Activated CD8-positive, alpha-beta memory T cell treated with anti-CD3 and anti-CD28 coated beads, Interleukin-2, amount 50 U/mL, for 4 hours (primary cell): ENCODE measurements around the gene OPCML.

ENCODE experiments used
- DNase-seq: peaks from one replicate; pipeline ENCODE4 v3.0.0-alpha.2; 2020

The OPCML gene

GRCh38 chr11:132638423-132638822, 893.9 kb downstream of the OPCML start:
- no peak for DNase-seq

DNA sequence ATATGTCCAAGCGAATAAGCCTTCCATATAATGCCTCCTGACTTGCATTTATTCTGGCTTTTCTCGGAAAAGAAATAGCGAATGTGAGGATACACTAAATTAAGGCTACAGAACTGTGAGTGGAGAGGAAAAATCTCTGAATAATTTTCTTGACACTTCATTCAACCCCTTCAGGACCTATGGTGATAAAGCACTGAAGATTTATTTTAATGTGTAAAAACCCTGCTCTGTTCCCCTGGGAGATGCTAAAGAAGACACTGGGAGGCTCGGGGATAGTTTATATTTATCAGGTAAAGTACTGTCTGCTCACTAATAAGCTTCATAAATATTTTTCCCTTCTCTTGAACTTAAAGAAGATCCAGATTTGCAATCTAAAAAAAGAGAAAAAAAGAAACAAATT, 895.8 kb downstream of the OPCML start:
- no peak for DNase-seq

- DNase-seq: no peak
Observed at GRCh38 chr11:132632641-132633124, 899.6 kb downstream of the OPCML start.

- DNase-seq: no peak
Observed at GRCh38 chr11:132631989-132632388, 900.3 kb downstream of the OPCML start.

- no peak for DNase-seq
Observed at GRCh38 chr11:132627981-132628380, 904.3 kb downstream of the OPCML start.

DNA sequence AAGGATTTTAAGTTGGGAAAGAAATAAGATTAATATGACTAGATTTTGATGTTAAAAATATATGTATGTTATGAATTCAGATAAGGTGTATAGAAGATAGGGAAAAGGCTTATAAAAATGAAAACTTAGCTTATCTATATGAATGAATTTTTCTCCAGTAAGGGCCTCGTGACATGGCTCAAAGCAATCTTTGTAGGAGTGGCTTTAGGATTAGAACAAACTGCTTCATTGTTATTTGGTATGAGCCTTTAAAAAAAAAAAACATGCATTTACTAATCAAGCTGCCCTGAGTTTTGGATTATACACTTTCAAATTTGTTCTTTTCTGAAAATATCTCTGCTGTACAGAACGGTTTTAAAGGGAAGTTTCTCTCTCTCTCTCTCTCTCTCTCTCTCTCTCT, 905.9 kb downstream of the OPCML start:
- no peak for DNase-seq

GRCh38 chr11:132623511-132623910, 908.8 kb downstream of the OPCML start:
- no peak for DNase-seq

DNA sequence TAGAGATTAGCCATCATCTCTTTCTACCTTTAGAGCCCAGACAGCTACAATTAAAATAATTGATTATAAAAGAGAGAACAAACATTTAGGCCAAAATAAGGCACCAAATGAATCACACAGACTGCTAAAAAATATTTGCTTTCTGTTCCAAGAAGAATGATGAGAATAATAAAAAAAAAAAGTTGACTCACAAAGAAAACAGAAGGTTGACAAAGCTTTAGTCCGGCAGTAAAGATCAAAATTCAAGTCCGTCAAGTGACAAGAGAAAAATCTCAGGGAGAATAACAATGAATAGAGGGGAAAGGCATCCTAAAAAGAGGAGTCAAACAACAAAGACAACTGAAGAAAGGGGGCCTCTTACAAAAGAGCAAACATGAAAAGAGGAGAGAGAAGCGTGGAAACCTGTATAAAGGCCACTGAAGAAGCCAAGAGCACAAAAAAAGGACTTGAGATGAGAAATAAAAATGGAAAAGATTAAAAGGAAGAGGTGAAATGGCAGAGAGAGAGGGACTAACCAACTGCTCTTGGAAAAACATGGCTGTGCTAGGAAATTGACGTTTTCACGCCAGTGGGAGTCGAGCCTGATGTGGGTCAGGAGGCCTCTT, 910.2 kb downstream of the OPCML start:
- DNase-seq: no peak

DNA sequence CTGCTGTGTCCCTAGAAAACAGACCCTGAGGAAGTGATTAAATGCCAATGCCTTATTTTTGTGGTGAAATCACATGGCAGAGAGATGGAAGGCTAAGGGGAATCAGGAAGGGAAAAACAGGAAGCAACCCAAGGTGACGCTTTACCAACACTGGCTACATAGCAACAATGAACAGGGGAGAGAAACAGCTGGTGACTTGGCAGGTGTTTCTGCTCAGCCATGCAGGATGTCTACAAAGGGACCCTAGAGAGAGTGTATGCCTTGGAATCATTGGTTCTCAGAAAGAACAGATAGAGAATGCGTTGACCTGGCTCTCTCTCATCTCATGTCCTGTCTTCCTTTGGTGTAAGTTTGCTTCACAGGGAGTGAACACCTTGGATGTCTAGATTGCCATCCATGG, 911.9 kb downstream of the OPCML start:
- DNase-seq: no peak

DNA sequence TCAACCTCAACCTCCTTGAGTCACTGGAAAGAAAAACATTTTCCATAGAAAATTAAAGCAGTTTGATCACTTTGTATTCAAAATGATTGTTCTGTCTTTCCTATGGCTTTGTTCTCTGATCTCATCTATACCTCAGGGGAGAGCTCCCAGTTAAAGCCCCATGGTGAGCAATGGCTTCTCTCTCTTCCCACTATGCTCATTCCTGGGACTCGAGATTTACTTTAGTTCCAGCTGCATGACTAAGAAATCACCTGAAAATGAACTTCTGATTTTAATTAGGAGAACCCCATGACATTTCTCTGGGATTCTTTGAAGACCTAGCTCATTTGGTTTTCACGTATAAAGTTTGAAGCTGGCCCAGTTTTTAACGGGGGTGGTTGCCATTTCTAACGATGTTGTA, 921.5 kb downstream of the OPCML start:
- DNase-seq: no peak

GRCh38 chr11:132610216-132610615, 922.1 kb downstream of the OPCML start:
- DNase-seq: no peak

- DNase-seq: no peak
Observed at GRCh38 chr11:132607575-132607974, 924.7 kb downstream of the OPCML start.

DNA sequence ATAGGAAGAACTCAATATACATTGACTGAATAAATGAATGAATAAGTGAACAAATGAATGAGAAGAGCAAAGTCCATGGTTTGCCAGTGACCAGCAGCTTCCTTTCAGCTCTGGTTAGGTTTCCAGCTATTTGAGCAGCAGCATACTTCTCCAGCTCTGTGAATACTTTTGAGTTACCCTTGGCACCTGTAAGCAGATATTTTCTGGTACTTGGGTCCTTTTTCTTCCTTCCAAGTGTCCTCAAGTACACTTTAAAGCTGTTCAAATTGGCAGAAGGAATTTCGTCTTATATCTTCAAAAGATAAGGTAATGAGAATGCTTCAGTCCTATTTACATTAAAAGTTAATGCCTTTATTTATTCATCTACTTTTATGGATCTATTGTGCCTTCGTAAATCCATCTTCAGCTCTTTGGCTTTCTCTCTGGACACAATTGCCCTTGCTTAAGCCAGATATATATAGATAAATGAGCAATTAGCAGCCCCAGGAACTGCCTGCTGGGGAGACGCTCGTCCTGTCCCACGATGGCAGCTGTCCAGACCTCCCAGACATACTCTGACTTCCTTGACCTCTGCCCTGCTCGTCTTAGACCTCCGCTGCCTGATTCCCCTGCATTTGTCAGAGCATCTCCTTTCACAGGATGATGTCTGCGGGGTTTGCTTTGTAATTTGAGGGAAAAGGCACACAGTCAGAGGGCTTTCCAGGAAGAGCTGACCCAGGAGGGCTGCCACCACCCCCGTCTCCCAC, 926.3 kb downstream of the OPCML start:
- no peak for DNase-seq

DNA sequence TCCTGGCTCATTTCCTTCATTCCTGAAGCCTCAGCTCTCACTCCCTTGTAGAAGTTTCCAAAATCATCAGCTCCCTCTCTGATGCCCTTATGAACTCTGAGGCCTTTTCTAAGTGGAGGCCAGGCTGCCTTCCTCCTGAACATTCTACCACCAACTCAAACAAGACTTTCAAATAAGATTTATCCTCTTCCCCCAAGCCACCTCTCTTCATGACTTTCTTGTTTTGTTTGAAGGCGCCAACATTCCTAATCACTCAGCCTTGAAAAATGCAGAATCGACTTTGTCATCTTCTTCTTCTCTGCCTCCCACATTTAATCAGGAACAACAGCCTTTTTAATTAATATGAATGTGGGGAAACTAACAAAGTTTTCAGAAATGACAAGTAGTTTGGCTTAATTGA, 927.9 kb downstream of the OPCML start:
- no peak for DNase-seq

- no peak for DNase-seq
Observed at GRCh38 chr11:132601875-132602274, 930.4 kb downstream of the OPCML start.

DNA sequence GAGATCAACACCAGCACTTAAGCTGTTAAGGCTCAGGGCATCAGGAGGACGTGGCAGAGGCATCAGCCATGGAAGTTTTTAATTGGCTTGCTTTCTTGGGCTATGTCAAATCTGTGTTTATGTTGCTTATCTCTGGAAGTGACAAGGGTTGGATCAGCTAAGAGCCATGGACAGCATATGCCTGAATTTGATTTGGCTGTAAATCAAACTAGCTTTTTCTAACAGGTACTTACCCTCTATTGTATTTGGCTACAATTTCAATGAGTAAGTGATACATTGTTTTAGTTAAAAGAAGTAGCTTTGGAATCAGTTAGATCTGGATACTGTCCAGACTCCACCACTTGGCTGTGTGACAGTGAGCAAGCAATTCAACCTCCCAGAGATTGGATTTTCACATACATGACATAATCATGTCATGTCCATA, 936.6 kb downstream of the OPCML start:
- no peak for DNase-seq

DNA sequence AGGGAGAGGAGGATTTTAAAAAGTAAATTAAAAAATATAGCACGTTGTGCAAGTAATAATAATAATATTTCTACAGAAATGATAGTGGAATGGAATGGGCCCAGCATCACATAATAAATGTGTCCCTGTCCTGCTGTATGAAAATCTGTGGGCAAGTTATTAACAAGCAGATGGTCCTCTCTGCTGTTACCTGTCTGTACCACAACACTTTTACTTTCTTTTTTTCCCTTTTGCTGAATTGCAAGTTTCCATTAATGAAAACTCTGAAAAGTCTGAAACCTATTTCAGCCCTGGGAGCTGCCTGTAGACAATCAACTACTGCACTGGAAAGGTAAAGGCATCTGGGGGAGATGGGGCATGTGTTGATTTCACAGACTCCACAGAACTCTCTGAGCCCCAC, 937.1 kb downstream of the OPCML start:
- DNase-seq: no peak

DNA sequence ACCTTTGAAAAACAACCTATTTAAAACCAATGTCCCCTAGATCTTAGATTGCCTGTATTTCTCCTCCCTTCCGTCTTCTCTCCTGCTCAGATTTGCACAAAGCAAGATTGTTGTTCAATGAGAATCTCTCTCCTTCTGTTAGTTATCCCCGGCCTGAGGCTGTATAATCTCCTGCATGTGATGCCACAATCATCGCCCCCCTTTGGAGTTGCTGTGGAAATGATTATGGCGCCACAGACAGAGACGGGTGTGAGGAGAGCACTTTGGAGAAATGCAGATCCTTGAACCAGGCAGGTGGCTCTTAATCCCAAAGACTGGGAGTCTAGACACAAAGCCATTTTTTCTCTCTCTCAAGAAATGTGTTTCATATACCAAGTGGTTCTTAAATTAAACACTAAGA, 941.3 kb downstream of the OPCML start:
- DNase-seq: no peak

DNA sequence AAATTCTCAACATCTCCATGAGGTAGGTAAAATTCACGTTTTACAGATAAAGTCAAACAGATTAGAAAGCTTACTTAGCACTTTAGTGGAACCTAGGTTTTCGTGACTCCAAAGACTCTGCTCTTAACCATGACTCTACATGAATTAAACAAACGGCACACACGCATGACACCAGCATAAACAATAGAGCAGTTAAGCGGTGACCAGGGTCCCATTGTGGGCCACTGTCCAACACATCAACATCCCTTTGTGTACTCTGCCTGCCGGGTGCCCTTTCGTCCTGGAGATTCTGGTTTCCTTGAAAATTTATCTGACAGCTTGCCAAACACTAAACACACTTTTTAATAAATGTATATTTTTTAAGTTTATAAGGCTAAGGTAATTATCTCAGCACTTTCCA, 941.7 kb downstream of the OPCML start:
- DNase-seq: no peak

GRCh38 chr11:132589791-132590190, 942.5 kb downstream of the OPCML start:
- no peak for DNase-seq

- no peak for DNase-seq
Observed at GRCh38 chr11:132588366-132588765, 943.9 kb downstream of the OPCML start.

DNA sequence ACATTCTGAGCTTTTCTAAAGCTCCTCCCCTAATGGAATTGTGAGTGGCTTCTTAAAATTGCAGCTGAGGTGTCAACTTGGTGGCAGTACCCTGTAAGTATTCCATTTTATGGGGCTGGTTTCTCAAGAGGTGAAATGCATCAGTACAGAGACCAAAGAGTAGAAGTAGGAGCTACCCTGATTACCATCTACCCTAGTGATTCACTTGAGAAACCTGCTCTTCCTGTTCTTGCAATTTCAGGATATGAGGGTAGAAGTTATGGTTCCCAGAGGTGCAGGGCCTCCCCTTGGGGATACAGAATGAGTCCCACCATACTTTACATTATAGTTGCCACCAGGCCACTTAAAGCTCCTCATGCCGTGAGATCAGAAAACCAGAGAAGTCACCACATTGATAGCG, 944.6 kb downstream of the OPCML start:
- no peak for DNase-seq

GRCh38 chr11:132586801-132587200, 945.5 kb downstream of the OPCML start:
- no peak for DNase-seq

- no peak for DNase-seq
Observed at GRCh38 chr11:132579634-132580327, 952.5 kb downstream of the OPCML start.
